IgD-negative memory B cell (primary cell): ENCODE results near the gene GTF3A. TPM values are rescaled to one million over a fixed set of nuclear protein-coding genes. Genes with fewer than 3 reads are reported as not detected.

Experiments
- H3K27ac Mint-ChIP-seq, 3 donors: one replicate each; pipeline ENCODE4 v1.8.0; 2020 to 2022; ENCODE audit warnings: mild to moderate bottlenecking in 3 of 3, mixed read lengths in 3 of 3, moderate library complexity in 1 of 3
- H3K27me3 Mint-ChIP-seq: one replicate; pipeline ENCODE4 v1.8.0; 2021; ENCODE audit warnings: mixed read lengths
- H3K36me3 Mint-ChIP-seq: one replicate; pipeline ENCODE4 v1.8.0; 2020; ENCODE audit warnings: mild to moderate bottlenecking, mixed read lengths
- H3K4me1 Mint-ChIP-seq, 3 donors: one replicate each; pipeline ENCODE4 v1.8.0; 2020 to 2022; ENCODE audit warnings: mixed read lengths in 3 of 3, mild to moderate bottlenecking in 1 of 3
- H3K4me3 Mint-ChIP-seq, 4 donors: one replicate each; pipeline ENCODE4 v1.8.0; 2020 to 2022; ENCODE audit warnings: mild to moderate bottlenecking in 4 of 4, mixed read lengths in 4 of 4, moderate library complexity in 3 of 4
- H3K9me3 Mint-ChIP-seq, 3 donors: one replicate each; pipeline ENCODE4 v1.8.0; 2020 to 2021; ENCODE audit warnings: mixed read lengths in 3 of 3, mild to moderate bottlenecking in 1 of 3
- polyA plus RNA-seq: library from polyadenylated mRNA; unstranded; fragments of 300-500 nt; fragmentation: Illumina TruSeq; gene quantifications from one replicate; pipeline ENCODE4 v1.2.3, GENCODE V29; 2021

GTF3A gene
- polyA plus RNA-seq, 1 donor from 2014 or later: 484 TPM

GRCh38 chr13:27448308-27448707, 23.9 kb downstream of the GTF3A start:
- peaks cover 44 to 46% (median 46%) of the 10 kb centered on the region in 3 donors for H3K4me1 Mint-ChIP-seq
- no peaks in the 10 kb centered on the region for H3K9me3 Mint-ChIP-seq
- peak overlapping the region in 2 of 3 donors; percentile 53 to 80 for H3K27ac Mint-ChIP-seq
- H3K27me3 Mint-ChIP-seq: no peaks in the 10 kb centered on the region
- H3K4me3 Mint-ChIP-seq: peak overlapping the region in 3 of 4 donors; percentile 25 to 97 (median 86)
- H3K36me3 Mint-ChIP-seq: peaks cover 10% of the 10 kb centered on the region

- no peaks in the 10 kb centered on the region for H3K9me3 Mint-ChIP-seq
- H3K27me3 Mint-ChIP-seq: no peaks in the 10 kb centered on the region
- peak overlapping the region; percentile 93 to 98 (median 98) for H3K27ac Mint-ChIP-seq
- peaks cover 10% of the 10 kb centered on the region for H3K36me3 Mint-ChIP-seq
- H3K4me3 Mint-ChIP-seq: peak overlapping the region; percentile 92 to 97 (median 96)
- peaks cover 44 to 46% (median 46%) of the 10 kb centered on the region in 3 donors for H3K4me1 Mint-ChIP-seq
Observed at GRCh38 chr13:27449081-27449603, 24.7 kb downstream of the GTF3A start.

GRCh38 chr13:27449936-27450828, 25.8 kb downstream of the GTF3A start, which contains the start of gene MTIF3:
Gene MTIF3 (minus strand): TSS chr13:27450564. CDS start chr13:27440448, 10,116 bp downstream.
- H3K27me3 Mint-ChIP-seq: no peaks in the 10 kb centered on the region
- H3K27ac Mint-ChIP-seq: peak within 1 kb of the TSS; percentile 93 to 98 (median 98)
- peak within 1 kb of the TSS; percentile 92 to 97 (median 96) for H3K4me3 Mint-ChIP-seq
- peaks cover 45% of the 10 kb centered on the region in 3 donors for H3K4me1 Mint-ChIP-seq
- peaks cover 10% of the 10 kb centered on the region for H3K36me3 Mint-ChIP-seq
- no peaks in the 10 kb centered on the region for H3K9me3 Mint-ChIP-seq

GRCh38 chr13:27450921-27451471, 26.6 kb downstream of the GTF3A start:
- H3K36me3 Mint-ChIP-seq: peaks cover 13% of the 10 kb centered on the region
- H3K4me1 Mint-ChIP-seq: peaks cover 42 to 47% (median 47%) of the 10 kb centered on the region in 3 donors
- peak overlapping the region; percentile 93 to 98 (median 98) for H3K27ac Mint-ChIP-seq
- H3K9me3 Mint-ChIP-seq: no peaks in the 10 kb centered on the region
- H3K27me3 Mint-ChIP-seq: no peaks in the 10 kb centered on the region
- H3K4me3 Mint-ChIP-seq: peak overlapping the region; percentile 92 to 97 (median 96)

GRCh38 chr13:27455331-27455855, 31.0 kb downstream of the GTF3A start:
- Mint-ChIP-seq H3K9me3 (no peaks in the 10 kb centered on the region), H3K4me3 (peak overlapping the region; percentile 78 to 90 (median 88)), H3K4me1 (peaks cover 15 to 28% (median 23%) of the 10 kb centered on the region in 3 donors), H3K27me3 (no peaks in the 10 kb centered on the region), H3K27ac (peak overlapping the region; percentile 85 to 92 (median 92)), H3K36me3 (peaks cover 3% of the 10 kb centered on the region)

GRCh38 chr13:27461940-27462584, 37.6 kb downstream of the GTF3A start:
- Mint-ChIP-seq H3K4me1 (peaks cover 4 to 13% (median 4%) of the 10 kb centered on the region in 3 donors), H3K9me3 (no peaks in the 10 kb centered on the region), H3K4me3 (no peak overlapping the region), H3K36me3 (no peaks in the 10 kb centered on the region), H3K27ac (no peak overlapping the region), H3K27me3 (no peaks in the 10 kb centered on the region)

GRCh38 chr13:27463500-27463899, 39.1 kb downstream of the GTF3A start:
- Mint-ChIP-seq H3K9me3 (no peaks in the 10 kb centered on the region), H3K4me1 (peaks cover 4 to 13% (median 4%) of the 10 kb centered on the region in 3 donors)

GRCh38 chr13:27465611-27466010, 41.2 kb downstream of the GTF3A start:
- Mint-ChIP-seq H3K9me3 (no peaks in the 10 kb centered on the region), H3K27me3 (no peaks in the 10 kb centered on the region), H3K4me3 (no peak overlapping the region), H3K36me3 (no peaks in the 10 kb centered on the region), H3K4me1 (peaks cover 0 to 13% (median 4%) of the 10 kb centered on the region in 3 donors), H3K27ac (no peak overlapping the region)

More at GRCh38 chr13:27463500-27463899, 39.1 kb downstream of the GTF3A start:
- Mint-ChIP-seq H3K4me3 (no peak overlapping the region), H3K27ac (no peak overlapping the region), H3K36me3 (no peaks in the 10 kb centered on the region), H3K27me3 (no peaks in the 10 kb centered on the region)

GRCh38 chr13:27466513-27466912, 42.1 kb downstream of the GTF3A start:
- H3K4me3 Mint-ChIP-seq: no peak overlapping the region
- no peaks in the 10 kb centered on the region for H3K9me3 Mint-ChIP-seq
- H3K27me3 Mint-ChIP-seq: no peaks in the 10 kb centered on the region
- no peak overlapping the region for H3K27ac Mint-ChIP-seq
- H3K36me3 Mint-ChIP-seq: no peaks in the 10 kb centered on the region
- peaks cover 0 to 11% (median 4%) of the 10 kb centered on the region in 3 donors for H3K4me1 Mint-ChIP-seq

- no peaks in the 10 kb centered on the region for H3K27me3 Mint-ChIP-seq
- no peak overlapping the region for H3K4me3 Mint-ChIP-seq
- peaks cover 0 to 4% (median 0%) of the 10 kb centered on the region in 3 donors for H3K4me1 Mint-ChIP-seq
- peaks cover 3% of the 10 kb centered on the region for H3K36me3 Mint-ChIP-seq
- no peak overlapping the region for H3K27ac Mint-ChIP-seq
- no peaks in the 10 kb centered on the region for H3K9me3 Mint-ChIP-seq
Observed at GRCh38 chr13:27470075-27470820, 45.8 kb downstream of the GTF3A start.

- H3K4me1 Mint-ChIP-seq: peaks cover 7 to 13% (median 11%) of the 10 kb centered on the region in 3 donors
- H3K36me3 Mint-ChIP-seq: peaks cover 3% of the 10 kb centered on the region
- no peak overlapping the region for H3K4me3 Mint-ChIP-seq
- H3K27ac Mint-ChIP-seq: peak overlapping the region in 2 of 3 donors; percentile 32 to 77
- H3K9me3 Mint-ChIP-seq: no peaks in the 10 kb centered on the region
- no peaks in the 10 kb centered on the region for H3K27me3 Mint-ChIP-seq
Observed at GRCh38 chr13:27472441-27472840, 48.0 kb downstream of the GTF3A start.

- no peaks in the 10 kb centered on the region for H3K9me3 Mint-ChIP-seq
- H3K27me3 Mint-ChIP-seq: no peaks in the 10 kb centered on the region
- peaks cover 3% of the 10 kb centered on the region for H3K36me3 Mint-ChIP-seq
- peak overlapping the region in 2 of 3 donors; percentile 32 to 77 for H3K27ac Mint-ChIP-seq
- H3K4me3 Mint-ChIP-seq: no peak overlapping the region
- H3K4me1 Mint-ChIP-seq: peaks cover 12 to 18% (median 16%) of the 10 kb centered on the region in 3 donors
Observed at GRCh38 chr13:27472941-27473340, 48.5 kb downstream of the GTF3A start.

GRCh38 chr13:27474751-27475268, 50.4 kb downstream of the GTF3A start:
- H3K4me3 Mint-ChIP-seq: no peak overlapping the region
- H3K9me3 Mint-ChIP-seq: no peaks in the 10 kb centered on the region
- H3K27ac Mint-ChIP-seq: no peak overlapping the region
- no peaks in the 10 kb centered on the region for H3K27me3 Mint-ChIP-seq
- peaks cover 17 to 24% (median 21%) of the 10 kb centered on the region in 3 donors for H3K4me1 Mint-ChIP-seq
- peaks cover 3% of the 10 kb centered on the region for H3K36me3 Mint-ChIP-seq
